IMR-90 (cell line): ENCODE measurements around the gene ARHGAP15. TPM values are rescaled to one million over a fixed set of nuclear protein-coding genes. Genes with fewer than 3 reads are reported as not detected.

Experiments
- ATAC-seq: fragments of 200-7000 bp; cut with Tn5 transposase; 2 replicates; pipeline ENCODE4 v1.9.1; 2020; ENCODE audit warnings: low read depth, mild to moderate bottlenecking, moderate library complexity
- BruUV-seq: library from RNA; stranded (reverse); fragments of 400-500 nt; replicated peaks from 2 replicates; lab custom pipeline; 2021; lab: Mats Ljungman, UMichigan
- CTCF ChIA-PET: fragments of 300-600 bp; formaldehyde crosslinking; extraction: SDS; loops from one replicate; lab custom pipeline; 2021; ENCODE audit warnings: antibody characterized with exemption; lab: Yijun Ruan, JAX
- POLR2A ChIA-PET: fragments of 300-600 bp; sonication (Branson Sonifier 250); formaldehyde crosslinking; loops from one replicate; lab custom pipeline; 2022; ENCODE audit warnings: antibody characterized with exemption; ENCODE audit not compliant: unreplicated experiment; lab: Charles Lee
- DNase-seq: peaks from one replicate; pipeline ENCODE4 v3.0.0; 2013
- H2AFZ ChIP-seq: replicated peaks from 2 replicates; pipeline ENCODE3; 2013; ENCODE audit warnings: low read length, mild to moderate bottlenecking; ENCODE audit not compliant: poor library complexity
- H2AK5ac ChIP-seq: 2 replicates; pipeline ENCODE4 v1.6.1; 2013; ENCODE audit warnings: low read depth, low read length, inconsistent platforms
- H2AK9ac ChIP-seq: replicated peaks from 2 replicates; pipeline ENCODE3; 2013; ENCODE audit warnings: mild to moderate bottlenecking, low read depth, low read length, moderate library complexity; ENCODE audit not compliant: poor library complexity
- H2BK120ac ChIP-seq: 2 replicates; pipeline ENCODE4 v1.6.1; 2013; ENCODE audit warnings: low read depth, low read length, inconsistent platforms
- H2BK15ac ChIP-seq: 3 replicates; pipeline ENCODE4 v1.6.1; 2013; ENCODE audit warnings: low read depth, low read length, inconsistent platforms
- H2BK20ac ChIP-seq: 2 replicates; pipeline ENCODE4 v1.6.1; 2013; ENCODE audit warnings: low read depth, mild to moderate bottlenecking, inconsistent platforms, low read length, moderate library complexity
- H2BK5ac ChIP-seq: 2 replicates; pipeline ENCODE4 v1.6.1; 2013; ENCODE audit warnings: mild to moderate bottlenecking, low read depth, low read length, inconsistent platforms; ENCODE audit not compliant: poor library complexity, severe bottlenecking
- H3K14ac ChIP-seq: replicated peaks from 2 replicates; pipeline ENCODE4 v1.6.1; 2013; ENCODE audit warnings: low read depth, low read length, inconsistent platforms
- H3K18ac ChIP-seq: 2 replicates; pipeline ENCODE4 v1.6.1; 2013; ENCODE audit warnings: low read depth, low read length, control low read depth
- H3K23ac ChIP-seq: 2 replicates; pipeline ENCODE4 v1.6.1; 2013; ENCODE audit warnings: low read depth, low read length, inconsistent platforms
- H3K27ac ChIP-seq: 2 replicates; pipeline ENCODE4 v1.5.1; 2013; ENCODE audit warnings: mild to moderate bottlenecking, control low read depth, low read length; ENCODE audit not compliant: insufficient read depth
- H3K27me3 ChIP-seq: 2 replicates; pipeline ENCODE4 v1.6.1; 2013; ENCODE audit warnings: low read length; ENCODE audit not compliant: control insufficient read depth, insufficient read depth
- H3K36me3 ChIP-seq: 2 replicates; pipeline ENCODE4 v1.6.1; 2013; ENCODE audit warnings: low read length, mixed read lengths; ENCODE audit not compliant: control insufficient read depth, insufficient read depth
- H3K4ac ChIP-seq: 2 replicates; pipeline ENCODE4 v1.6.1; 2013; ENCODE audit warnings: low read depth, low read length, inconsistent platforms
- H3K4me1 ChIP-seq: 2 replicates; pipeline ENCODE4 v1.6.1; 2013; ENCODE audit warnings: low read length, mixed read lengths; ENCODE audit not compliant: control insufficient read depth, insufficient read depth
- H3K4me2 ChIP-seq: 2 replicates; pipeline ENCODE4 v1.6.1; 2013; ENCODE audit warnings: low read depth, mild to moderate bottlenecking, control low read depth, low read length, moderate library complexity
- H3K4me3 ChIP-seq: 2 replicates; pipeline ENCODE4 v1.5.1; 2013; ENCODE audit warnings: low read depth, mild to moderate bottlenecking, control low read depth, low read length, moderate library complexity; ENCODE audit not compliant: insufficient read depth
- H3K56ac ChIP-seq: 2 replicates; pipeline ENCODE4 v1.6.1; 2013; ENCODE audit warnings: low read length, inconsistent platforms; ENCODE audit not compliant: insufficient read depth; ENCODE audit errors: extremely low read depth
- H3K79me1 ChIP-seq, 2 experiments: 2 replicates each; pipeline ENCODE4 v1.6.1; 2013; ENCODE audit warnings: low read length in 2 of 2, inconsistent platforms in 1 of 2, low read depth in 1 of 2
- H3K9ac ChIP-seq: 2 replicates; pipeline ENCODE4 v1.6.1; 2013; ENCODE audit warnings: low read depth, low read length, control low read depth
- H3K9me1 ChIP-seq: 2 replicates; pipeline ENCODE4 v1.6.1; 2013; ENCODE audit warnings: low read length, inconsistent platforms; ENCODE audit not compliant: insufficient read depth
- H3K9me3 ChIP-seq: 2 replicates; pipeline ENCODE4 v1.6.1; 2013; ENCODE audit warnings: low read length; ENCODE audit not compliant: control insufficient read depth, insufficient read depth
- H4K20me1 ChIP-seq: 2 replicates; pipeline ENCODE4 v1.6.1; 2013; ENCODE audit warnings: low read length, inconsistent platforms; ENCODE audit not compliant: insufficient read depth
- H4K5ac ChIP-seq: 2 replicates; pipeline ENCODE4 v1.6.1; 2013; ENCODE audit warnings: mild to moderate bottlenecking, low read depth, low read length, control low read depth
- H4K8ac ChIP-seq, 2 experiments: 2 replicates each; pipeline ENCODE4 v1.6.1; 2013; ENCODE audit warnings: low read depth in 2 of 2, low read length in 2 of 2, control low read depth in 1 of 2, inconsistent platforms in 1 of 2
- H4K91ac ChIP-seq: 2 replicates; pipeline ENCODE4 v1.6.1; 2013; ENCODE audit warnings: low read depth, low read length, inconsistent platforms; ENCODE audit not compliant: insufficient read depth
- CEBPB ChIP-seq: IDR thresholded peaks from 2 replicates; pipeline ENCODE4 v1.6.1; 2012; ENCODE audit warnings: low read depth, low read length, improper control_type of control experiment
- WGBS, 2 experiments: methylation state at CpG; one replicate each; pipeline versions ENCODE4 v1.1.5 to v1.1.7; 2013; ENCODE audit warnings: missing lambda C conversion rate in 2 of 2; ENCODE audit not compliant: insufficient read length in 1 of 2; ENCODE audit errors: extremely low coverage in 2 of 2; 5-methylcytosine and 5-hydroxymethylcytosine counted together
- dilution Hi-C: fragments of 300-500 bp; cut with HindIII; formaldehyde crosslinking; loops from one replicate; pipeline ENCODE4 v1.14.3; 2018; ENCODE audit warnings: low sequenced_read_pairs; ENCODE audit not compliant: unreplicated experiment
- in situ Hi-C: fragments of 300-500 bp; cut with MboI; formaldehyde crosslinking; loops from 3 replicates; pipeline ENCODE4 v1.14.3; 2019; ENCODE audit warnings: low sequenced_read_pairs, inconsistent platforms, mixed read lengths
- intact Hi-C: fragments of 100-400 bp; cut with micrococcal nuclease; formaldehyde crosslinking; loops from 2 replicates; pipeline ENCODE4 v1.10.0; 2022
- polyA plus RNA-seq, 3 experiments: library from polyadenylated mRNA; depleted of rRNA; stranded (reverse); fragments of >200 nt; gene quantifications; 2 replicates each; pipeline ENCODE4 v1.2.3, GENCODE V29; 2012; ENCODE audit warnings: low replicate concordance in 1 of 3
- total RNA-seq: library from RNA; depleted of rRNA; stranded (reverse); fragments of >200 nt; gene quantifications from 2 replicates; pipeline ENCODE4 v1.2.3, GENCODE V29; 2012

The ARHGAP15 gene
- total and polyA plus RNA-seq, 2 of the 4 experiments (the other 2 are of a cell fraction), result not detected

GRCh38 chr2:143254110-143254509, 124.9 kb downstream of the ARHGAP15 start:
- H2BK20ac ChIP-seq, result no peak overlapping the region
- no peak overlapping the region for H4K91ac ChIP-seq
- no CpG with 5 or more reads among the region's 1 CpG for WGBS, 2 experiments
- no peak for ATAC-seq
- no peak overlapping the region for H3K4me2 ChIP-seq
- no peak overlapping the region for H3K18ac ChIP-seq
- no TSS peak for BruUV-seq
- no peaks in the 10 kb centered on the region for H3K9me3 ChIP-seq
- H3K36me3 ChIP-seq, result no peaks in the 10 kb centered on the region
- no peak overlapping the region for H3K9ac ChIP-seq
- H2AK5ac ChIP-seq, result no peak overlapping the region
- no peaks in the 10 kb centered on the region for H4K20me1 ChIP-seq
- dilution Hi-C loops, result no loop called here
- H2AK9ac ChIP-seq, result no peak overlapping the region
- H4K8ac ChIP-seq, result no peak overlapping the region
- H3K14ac ChIP-seq, result no peak overlapping the region
- no peak overlapping the region for H4K5ac ChIP-seq
- no peak overlapping the region for H3K4ac ChIP-seq
- H3K56ac ChIP-seq, result no peak overlapping the region
- H3K23ac ChIP-seq, result no peak overlapping the region
- H2AFZ ChIP-seq, result no peak overlapping the region
- H3K27ac ChIP-seq, result no peak overlapping the region
- H3K9me1 ChIP-seq, result no peaks in the 10 kb centered on the region
- no peak overlapping the region for H2BK15ac ChIP-seq
- no peaks in the 10 kb centered on the region for H3K4me1 ChIP-seq
- H2BK5ac ChIP-seq, result no peak overlapping the region
- POLR2A ChIA-PET, result no interaction called here
- no peaks in the 10 kb centered on the region for H3K79me1 ChIP-seq
- DNase-seq, result no peak
- no peak overlapping the region for H3K4me3 ChIP-seq
- H3K27me3 ChIP-seq, result peaks cover 6% of the 10 kb centered on the region; the same call in 1 of the 2 replicates
- intact Hi-C loops, result no loop called here
- no peak overlapping the region for H2BK120ac ChIP-seq
- no peak for TF ChIP-seq CEBPB
- CTCF ChIA-PET, result no interaction called here
- in situ Hi-C loops, result loop anchor here (10.0 kb wide), 1 partner anchor 219 kb away; no protein-coding TSS in a partner anchor
